Spleen (tissue), 13 donors: Measurements from ENCODE around the gene PRRT4. TPM values are rescaled to one million over a fixed set of nuclear protein-coding genes. Genes with fewer than 3 reads are reported as not detected.
A peak's percentile ranks its signal among the peaks of the same experiment; 100 is the strongest.

Source experiments
- DNase-seq: peaks from one replicate; pipeline ENCODE4 v3.0.0-alpha.2; 2020
- H3K27ac ChIP-seq, 8 donors: fragments of 200-600 bp; sonication (generic) in 7 of 8; 1 replicate in 4 of 8; 2 replicates in 4 of 8; pipeline versions ENCODE4 v1.5.0 to v1.8.0; 2016 to 2021; ENCODE audit warnings: inconsistent platforms in 4 of 8, mild to moderate bottlenecking in 4 of 8, moderate library complexity in 1 of 8
- H3K27me3 ChIP-seq, 7 donors: fragments of 200-600 bp; sonication (generic) in 6 of 7; replicated peaks in 1 of 7; 1 replicate in 4 of 7; 2 replicates in 3 of 7; pipeline versions ENCODE4 v1.5.0 to v1.8.0; 2016 to 2021; ENCODE audit warnings: inconsistent platforms in 3 of 7, mild to moderate bottlenecking in 1 of 7
- H3K36me3 ChIP-seq, 6 donors: fragments of 200-600 bp; sonication (generic) in 5 of 6; 1 replicate in 4 of 6; 2 replicates in 2 of 6; pipeline versions ENCODE4 v1.5.0 to v1.8.0; 2016 to 2021; ENCODE audit warnings: inconsistent platforms in 2 of 6
- H3K4me1 ChIP-seq, 6 donors: fragments of 200-600 bp; sonication (generic) in 5 of 6; 1 replicate in 3 of 6; 2 replicates in 3 of 6; pipeline versions ENCODE4 v1.5.0 to v1.8.0; 2016 to 2021; ENCODE audit warnings: inconsistent platforms in 3 of 6
- H3K4me3 ChIP-seq, 8 donors: fragments of 200-600 bp; sonication (generic) in 7 of 8; 1 replicate in 4 of 8; 2 replicates in 4 of 8; pipeline versions ENCODE4 v1.5.0 to v1.8.0; 2016 to 2021; ENCODE audit warnings: inconsistent platforms in 4 of 8, mild to moderate bottlenecking in 4 of 8, moderate library complexity in 2 of 8
- H3K9me3 ChIP-seq, 8 donors: fragments of 200-600 bp; sonication (generic) in 7 of 8; 1 replicate in 4 of 8; 2 replicates in 4 of 8; pipeline versions ENCODE4 v1.5.0 to v1.8.0; 2016 to 2021; ENCODE audit warnings: inconsistent platforms in 4 of 8
- POLR2A ChIP-seq, 3 donors: fragments of 450-650 bp; IDR thresholded peaks; one replicate each; pipeline ENCODE4 v1.5.1; 2017; ENCODE audit warnings: antibody characterized with exemption in 3 of 3, mild to moderate bottlenecking in 1 of 3
- POLR2AphosphoS5 ChIP-seq, 3 donors: sonication (generic); formaldehyde crosslinking; IDR thresholded peaks; one replicate each; pipeline ENCODE4 v1.5.1; 2017; ENCODE audit warnings: antibody characterized with exemption in 3 of 3
- WGBS, 5 donors: extraction: QIAGEN DNeasy Blood & Tissue Kit in 3 of 5; methylation state at CpG; one replicate each; pipeline versions ENCODE4 v1.1.5 to v1.1.7; 2013 to 2018; 5-methylcytosine and 5-hydroxymethylcytosine counted together
- intact Hi-C: fragments of 100-400 bp; cut with DNase I; formaldehyde crosslinking; loops from one replicate; pipeline ENCODE4 v1.15.0; 2023; ENCODE audit warnings: low total_unique reads
- long read RNA-seq, 2 donors: transcript quantifications; one replicate each; lab custom pipeline, GENCODE V29; 2026
- polyA plus RNA-seq, 3 donors: library from polyadenylated mRNA; stranded (reverse); fragments of 200-250 nt; gene quantifications; one replicate each; pipeline ENCODE4 v1.2.1, GENCODE V29; 2013
- total RNA-seq, 7 donors: library from RNA; depleted of rRNA in 3 of 7; stranded (reverse); fragments of >200 nt in 3 of 7; fragmentation: NEBNext Ultra II Directional in 4 of 7; extraction: Animal tissue kit (Norgen Biotek cat#: 25700) in 4 of 7; gene quantifications; one replicate each; pipeline versions ENCODE4 v1.1.0 to v1.2.1, GENCODE V29; 2016 to 2021
- TF ChIP-seq, protein P1 (sequence below), 11 experiments: fragments of 200-600 bp in 7 of 11; fragments of 450-650 bp in 4 of 11; sonication (generic) in 4 of 11; IDR thresholded peaks in 8 of 11; conservative IDR thresholded peaks in 3 of 11; 1 replicate in 7 of 11; 2 replicates in 4 of 11; pipeline versions ENCODE4 v1.4.0 to v1.8.0; 2016 to 2021; ENCODE audit warnings: antibody characterized with exemption in 11 of 11, inconsistent platforms in 4 of 11, mild to moderate bottlenecking in 1 of 11
- donor health status: healthy with polysubstance abuse.
- donor health status: DM: no; HTN: no; CAD: no; lungs with moderate emphysema.
- donor health status: DM: no; HTN: no; CAD: no.
- donor health status: Bipolar disorder and iron deficiency.
- donor health status: healthy.
- donor health status: DM: no; HTN: no; CAD: no.
- donor health status: DM: yes; HTN: yes; CAD: no.

Gene PRRT4
- total RNA-seq (1 to 10 TPM in 3 of 7 donors, under 1 TPM in 3, not detected in 1; 0.38 to 5.4 (median 0.93) TPM), polyA plus RNA-seq (under 1 TPM; 0.14 to 0.45 (median 0.28) TPM)
- long read RNA-seq, donor 1 = 0 reads
- long read RNA-seq, donor 2 = 0 reads

DNA sequence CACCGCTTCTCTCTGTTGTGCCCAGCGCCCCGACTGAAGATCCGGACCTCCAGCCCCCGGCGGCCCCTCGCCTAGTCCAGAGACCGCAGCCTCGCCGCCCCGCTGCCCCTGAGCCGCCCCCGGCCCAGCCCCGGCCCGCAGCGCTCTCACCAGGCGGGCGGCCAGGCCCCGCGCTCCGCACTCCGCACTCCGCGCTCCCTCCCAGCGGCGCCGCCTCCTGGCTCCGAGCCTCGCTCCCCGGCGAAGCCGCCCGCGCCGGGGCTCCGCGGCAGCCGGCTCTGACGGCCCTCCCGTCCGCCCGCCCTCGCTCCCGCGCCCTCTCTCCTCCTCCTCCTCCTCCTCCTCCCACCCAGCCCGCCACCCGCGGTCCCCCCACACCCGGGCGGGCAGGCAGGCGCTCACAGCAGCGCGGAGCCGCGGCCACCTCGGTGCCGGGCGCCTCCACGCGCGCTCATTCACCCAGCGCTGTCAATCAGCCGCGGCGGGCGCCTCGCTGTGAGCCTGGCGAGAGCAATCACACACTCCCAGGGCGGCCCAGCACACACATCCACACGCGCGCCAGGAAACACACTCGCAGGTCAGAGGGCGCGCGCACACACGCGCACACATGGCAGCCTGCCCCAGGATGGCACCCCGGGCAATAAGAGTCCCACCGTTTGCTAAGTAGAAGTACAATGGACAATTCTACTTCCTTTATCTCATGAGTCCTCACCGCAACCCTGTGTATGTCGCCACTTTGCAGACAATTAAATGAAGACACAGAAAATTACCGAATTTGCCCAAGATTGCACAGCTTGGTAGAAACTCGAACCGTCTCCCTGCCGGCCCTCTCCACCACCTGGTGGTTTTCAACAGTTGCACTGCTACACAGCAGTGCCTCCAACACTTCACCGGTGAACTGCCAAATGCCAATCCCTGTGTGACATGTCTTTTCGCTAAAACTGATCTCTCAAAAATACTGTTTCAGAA lies at the start of gene PRRT4:
PRRT4 (minus strand) TSS at position 280 of the 969 bp plus-strand sequence.
- whole genome bisulfite sequencing, 5 donors = 1 to 2% (median 2%) methylated on average over 39 to 88 of the region's 88 CpGs
- intact Hi-C loops = no loop called here
- TF ChIP-seq POLR2AphosphoS5 (IDR thresholded peaks at IDR 0.05) (peak in 2 of 3 donors; percentile 27 to 49), POLR2A (IDR thresholded peaks at IDR 0.05) (no peak)
- TF ChIP-seq, protein P1, sequence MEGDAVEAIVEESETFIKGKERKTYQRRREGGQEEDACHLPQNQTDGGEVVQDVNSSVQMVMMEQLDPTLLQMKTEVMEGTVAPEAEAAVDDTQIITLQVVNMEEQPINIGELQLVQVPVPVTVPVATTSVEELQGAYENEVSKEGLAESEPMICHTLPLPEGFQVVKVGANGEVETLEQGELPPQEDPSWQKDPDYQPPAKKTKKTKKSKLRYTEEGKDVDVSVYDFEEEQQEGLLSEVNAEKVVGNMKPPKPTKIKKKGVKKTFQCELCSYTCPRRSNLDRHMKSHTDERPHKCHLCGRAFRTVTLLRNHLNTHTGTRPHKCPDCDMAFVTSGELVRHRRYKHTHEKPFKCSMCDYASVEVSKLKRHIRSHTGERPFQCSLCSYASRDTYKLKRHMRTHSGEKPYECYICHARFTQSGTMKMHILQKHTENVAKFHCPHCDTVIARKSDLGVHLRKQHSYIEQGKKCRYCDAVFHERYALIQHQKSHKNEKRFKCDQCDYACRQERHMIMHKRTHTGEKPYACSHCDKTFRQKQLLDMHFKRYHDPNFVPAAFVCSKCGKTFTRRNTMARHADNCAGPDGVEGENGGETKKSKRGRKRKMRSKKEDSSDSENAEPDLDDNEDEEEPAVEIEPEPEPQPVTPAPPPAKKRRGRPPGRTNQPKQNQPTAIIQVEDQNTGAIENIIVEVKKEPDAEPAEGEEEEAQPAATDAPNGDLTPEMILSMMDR (IDR thresholded peaks at IDR 0.05 in 8 of 11, conservative IDR thresholded peaks at IDR 0.05 in 3 of 11) = no peak
- H3K36me3 ChIP-seq = no peaks in the 10 kb centered on the region
- H3K4me1 ChIP-seq = peaks cover 3 to 50% (median 19%) of the 10 kb centered on the region in 6 donors
- peaks cover 0 to 79% (median 19%) of the 10 kb centered on the region in 7 donors for H3K27me3 ChIP-seq
- peak within 1 kb of the TSS in 3 of 8 donors; percentile 5 to 59 (median 37) for H3K27ac ChIP-seq
- DNase-seq = peak; percentile 87
- no peaks in the 10 kb centered on the region for H3K9me3 ChIP-seq
- peak within 1 kb of the TSS; percentile 33 to 79 (median 52) for H3K4me3 ChIP-seq

DNA sequence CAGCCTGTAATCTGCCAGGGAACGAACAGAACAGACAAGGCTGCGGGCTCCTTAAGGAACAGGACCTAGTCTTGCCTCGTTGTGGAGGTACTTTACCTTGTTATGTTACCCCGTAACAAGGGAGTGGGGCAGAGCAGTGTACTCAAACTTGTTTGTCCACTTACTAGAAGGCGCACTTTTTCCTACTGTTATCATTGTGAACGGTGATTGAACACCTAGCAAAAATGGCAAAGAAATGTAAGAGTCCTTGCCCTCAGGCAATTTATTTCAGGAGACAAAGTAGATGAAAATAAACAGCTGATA lies 48.9 kb upstream of the PRRT4 start:
- Histone ChIP-seq H3K27me3 (peaks cover 0 to 5% (median 0%) of the 10 kb centered on the region in 7 donors), H3K4me3 (peak overlapping the region; percentile 62 to 93 (median 79)), H3K4me1 (peaks cover 19 to 53% (median 43%) of the 10 kb centered on the region in 6 donors), H3K27ac (peak overlapping the region; percentile 76 to 96 (median 92)), H3K9me3 (no peaks in the 10 kb centered on the region), H3K36me3 (no peaks in the 10 kb centered on the region)
- no peak for DNase-seq
- peak in 1 of 3 donors; percentile 2 for TF ChIP-seq POLR2A (IDR thresholded peaks at IDR 0.05)
- TF ChIP-seq, protein P1 (IDR thresholded peaks at IDR 0.05 in 8 of 11, conservative IDR thresholded peaks at IDR 0.05 in 3 of 11) = no peak
- WGBS, 5 donors = 2 to 4% (median 2%) methylated on average over 6 of the region's 6 CpGs
- intact Hi-C loops = no loop called here

DNA sequence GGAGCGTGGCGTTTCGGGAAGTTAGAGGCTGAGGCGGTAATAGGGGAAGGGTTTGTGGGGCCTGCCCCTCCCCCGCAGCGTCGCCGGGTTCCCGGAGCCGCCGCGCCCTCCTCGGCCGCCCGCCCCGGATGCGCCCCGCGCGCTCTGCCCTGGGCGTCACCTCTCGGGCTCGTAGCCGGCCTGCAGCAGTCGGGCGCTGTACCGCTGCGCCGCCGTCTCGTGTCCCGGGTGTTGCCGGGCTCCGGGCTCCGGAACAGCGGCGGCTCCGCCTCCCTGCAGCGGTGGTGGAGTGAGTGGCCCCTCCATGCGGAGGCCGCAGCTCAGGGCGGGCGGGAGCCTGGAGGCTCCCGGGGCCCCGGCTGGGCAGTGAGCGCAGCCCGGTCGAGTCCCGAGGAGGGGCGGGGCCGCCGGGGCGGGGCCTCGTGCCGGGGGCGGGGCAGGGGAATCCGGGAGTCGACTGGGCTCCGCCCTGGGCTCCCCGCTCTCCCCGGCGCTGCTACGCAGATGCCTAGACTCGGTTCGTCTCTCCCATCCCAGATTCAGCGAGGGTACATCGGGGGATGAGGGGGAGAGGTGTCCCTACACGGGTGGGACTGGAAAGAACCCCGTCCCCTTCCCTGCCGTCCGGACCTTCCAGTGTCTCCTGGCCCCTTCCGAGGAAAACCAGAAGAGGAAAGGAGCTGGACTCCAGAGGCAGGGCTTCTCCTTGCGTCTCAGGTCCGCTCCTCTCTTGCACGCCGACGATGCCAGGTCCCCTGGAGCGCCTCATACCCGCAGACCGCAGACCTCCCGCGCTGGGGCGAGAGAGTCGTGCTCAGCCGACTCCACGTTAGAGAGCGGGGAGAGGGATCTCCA lies 48.3 kb upstream of the PRRT4 start, which contains the start of gene IMPDH1:
IMPDH1 (minus strand) TSS at position 387 of the 855 bp plus-strand sequence; CDS start at position 306, 81 bp downstream.
- peak within 1 kb of the TSS; percentile 76 to 96 (median 92) for H3K27ac ChIP-seq
- H3K27me3 ChIP-seq = peaks cover 0 to 5% (median 0%) of the 10 kb centered on the region in 7 donors
- intact Hi-C loops = no loop called here
- peaks cover 23 to 59% (median 48%) of the 10 kb centered on the region in 6 donors for H3K4me1 ChIP-seq
- peak within 1 kb of the TSS; percentile 62 to 93 (median 79) for H3K4me3 ChIP-seq
- WGBS, 5 donors = 0 to 1% (median 0%) methylated on average over 32 to 87 of the region's 87 CpGs
- no peaks in the 10 kb centered on the region for H3K9me3 ChIP-seq
- DNase-seq = peak; percentile 99
- no peaks in the 10 kb centered on the region for H3K36me3 ChIP-seq
- TF ChIP-seq POLR2AphosphoS5 (IDR thresholded peaks at IDR 0.05) (peak; percentile 84 to 89 (median 85)), POLR2A (IDR thresholded peaks at IDR 0.05) (peak in 2 of 3 donors; percentile 51 to 59)
- TF ChIP-seq, protein P1 (IDR thresholded peaks at IDR 0.05 in 8 of 11, conservative IDR thresholded peaks at IDR 0.05 in 3 of 11) = peak in 2 of 11 experiments; percentile 16 to 45
